AG09309 (cell line): ENCODE data around the gene CFAP77.

ENCODE experiments used
- DNase-seq: peaks from one replicate; pipeline ENCODE4 v3.0.0-alpha.2; 2010; ENCODE audit warnings: low read depth
- H3K4me3 ChIP-seq: 2 replicates; pipeline ENCODE4 v1.5.1; 2011; ENCODE audit warnings: mild to moderate bottlenecking, low read depth, low read length, moderate library complexity; ENCODE audit not compliant: control insufficient read depth
- TF ChIP-seq, protein P1 (sequence below): IDR thresholded peaks from 2 replicates; pipeline ENCODE4 v1.5.1; 2011; ENCODE audit warnings: mild to moderate bottlenecking, low read depth, low read length, inconsistent platforms; ENCODE audit not compliant: insufficient read depth, control insufficient read depth; ENCODE audit errors: missing control alignments

The CFAP77 gene

DNA sequence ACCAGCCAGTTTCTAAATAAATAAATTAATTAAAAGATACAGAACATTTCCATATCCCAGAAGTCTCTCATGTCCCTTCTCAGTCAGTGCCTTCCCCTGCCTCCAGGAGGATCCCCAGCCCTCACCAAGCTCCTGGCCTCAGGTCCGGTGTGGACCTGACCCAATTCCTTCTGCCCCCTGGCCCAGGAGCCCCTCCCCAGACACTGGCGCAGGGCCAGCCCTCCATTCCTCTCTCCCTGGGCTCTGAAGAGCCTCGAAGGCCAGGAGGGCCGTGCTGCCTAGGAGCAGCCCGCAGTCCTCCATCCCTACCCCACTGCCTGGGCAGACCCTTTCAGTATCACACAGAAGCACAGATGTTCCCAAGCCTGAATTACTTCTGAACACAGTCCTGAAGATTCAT is 110.6 kb downstream of the CFAP77 start:
- no peak overlapping the region for H3K4me3 ChIP-seq
- TF ChIP-seq, protein P1, sequence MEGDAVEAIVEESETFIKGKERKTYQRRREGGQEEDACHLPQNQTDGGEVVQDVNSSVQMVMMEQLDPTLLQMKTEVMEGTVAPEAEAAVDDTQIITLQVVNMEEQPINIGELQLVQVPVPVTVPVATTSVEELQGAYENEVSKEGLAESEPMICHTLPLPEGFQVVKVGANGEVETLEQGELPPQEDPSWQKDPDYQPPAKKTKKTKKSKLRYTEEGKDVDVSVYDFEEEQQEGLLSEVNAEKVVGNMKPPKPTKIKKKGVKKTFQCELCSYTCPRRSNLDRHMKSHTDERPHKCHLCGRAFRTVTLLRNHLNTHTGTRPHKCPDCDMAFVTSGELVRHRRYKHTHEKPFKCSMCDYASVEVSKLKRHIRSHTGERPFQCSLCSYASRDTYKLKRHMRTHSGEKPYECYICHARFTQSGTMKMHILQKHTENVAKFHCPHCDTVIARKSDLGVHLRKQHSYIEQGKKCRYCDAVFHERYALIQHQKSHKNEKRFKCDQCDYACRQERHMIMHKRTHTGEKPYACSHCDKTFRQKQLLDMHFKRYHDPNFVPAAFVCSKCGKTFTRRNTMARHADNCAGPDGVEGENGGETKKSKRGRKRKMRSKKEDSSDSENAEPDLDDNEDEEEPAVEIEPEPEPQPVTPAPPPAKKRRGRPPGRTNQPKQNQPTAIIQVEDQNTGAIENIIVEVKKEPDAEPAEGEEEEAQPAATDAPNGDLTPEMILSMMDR: no peak
- no peak for DNase-seq

DNA sequence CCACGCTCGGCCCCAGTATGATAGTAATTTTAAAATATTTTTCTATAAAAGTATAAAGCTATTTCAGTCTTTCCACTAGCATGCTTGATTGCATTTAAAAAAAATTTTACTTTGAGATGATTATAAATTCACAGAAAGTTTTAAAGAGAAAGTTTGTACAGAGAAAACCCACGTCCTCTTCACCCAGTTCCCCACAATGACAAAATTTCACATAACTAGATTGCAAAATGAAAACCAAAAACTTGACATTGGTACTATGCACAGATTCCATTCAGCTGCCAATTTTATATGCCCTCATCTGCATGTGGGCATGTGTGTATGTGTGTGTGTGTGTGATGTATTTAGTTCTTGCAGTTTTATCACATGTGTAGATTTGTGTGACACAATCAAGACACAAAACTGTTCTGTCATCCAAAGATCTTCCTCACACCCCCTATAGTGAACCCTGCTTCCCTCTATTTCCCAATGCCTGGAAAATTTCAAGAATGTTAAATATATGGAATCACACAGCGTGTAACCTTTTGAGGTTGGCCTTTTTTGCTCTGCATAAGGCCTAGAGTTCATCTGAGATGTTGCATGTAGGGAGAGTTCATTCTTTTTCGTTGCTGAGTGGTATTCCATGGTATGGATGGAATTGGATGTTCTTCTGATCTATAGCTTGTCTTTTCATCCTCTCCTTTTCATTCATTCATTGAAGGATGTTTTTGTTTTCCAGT is 115.5 kb downstream of the CFAP77 start:
- H3K4me3 ChIP-seq: no peak overlapping the region
- no peak for DNase-seq
- TF ChIP-seq, protein P1: no peak

GRCh38 chr9:132531195-132531594 is 121.2 kb downstream of the CFAP77 start:
- H3K4me3 ChIP-seq: no peak overlapping the region
- DNase-seq: no peak
- TF ChIP-seq, protein P1: no peak

DNA sequence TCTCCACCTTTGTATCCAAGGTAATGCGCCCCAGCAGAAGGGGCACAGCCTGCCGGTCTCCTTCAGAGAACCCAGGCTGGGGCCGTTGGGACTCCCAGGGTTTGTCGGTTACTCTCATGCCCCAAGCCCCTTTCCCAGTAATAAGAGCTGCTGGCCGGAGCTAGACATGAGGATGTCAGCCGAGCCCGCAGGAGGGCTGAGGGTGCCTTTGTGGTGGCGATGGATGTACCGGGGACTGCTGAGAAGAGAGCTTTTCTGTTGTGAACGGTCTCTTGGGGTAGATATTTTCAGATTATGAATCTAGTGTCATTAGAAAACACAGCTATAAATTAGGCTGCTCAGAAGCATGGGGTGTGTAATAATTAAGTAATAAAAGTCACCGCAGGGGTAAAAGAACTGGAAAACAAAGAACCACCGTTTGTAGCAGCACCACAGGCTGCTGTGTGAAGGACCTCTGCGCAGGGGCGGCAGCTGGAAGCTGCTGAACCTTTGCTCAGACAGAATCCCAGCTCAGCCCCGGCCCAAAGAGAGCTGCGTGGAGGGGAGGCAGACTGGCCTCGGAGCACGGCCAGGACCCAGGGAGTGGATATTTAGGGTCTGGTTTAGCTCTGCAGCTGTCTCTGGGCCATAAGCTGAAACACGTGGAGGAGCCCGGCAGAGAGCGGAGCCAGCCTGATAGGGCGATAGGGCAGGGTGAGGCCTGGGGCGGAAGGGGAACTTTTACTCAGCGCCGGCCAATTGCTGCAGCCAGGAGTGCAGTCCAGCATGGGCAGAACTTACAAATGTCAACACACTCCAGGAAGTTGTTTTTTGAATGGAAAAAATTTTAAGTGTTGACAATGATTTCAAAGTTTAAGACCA is 121.9 kb downstream of the CFAP77 start:
- no peak for DNase-seq
- TF ChIP-seq, protein P1: no peak
- no peak overlapping the region for H3K4me3 ChIP-seq

GRCh38 chr9:132534832-132535231 is 124.8 kb downstream of the CFAP77 start:
- DNase-seq: no peak
- no peak overlapping the region for H3K4me3 ChIP-seq
- TF ChIP-seq, protein P1: no peak

DNA sequence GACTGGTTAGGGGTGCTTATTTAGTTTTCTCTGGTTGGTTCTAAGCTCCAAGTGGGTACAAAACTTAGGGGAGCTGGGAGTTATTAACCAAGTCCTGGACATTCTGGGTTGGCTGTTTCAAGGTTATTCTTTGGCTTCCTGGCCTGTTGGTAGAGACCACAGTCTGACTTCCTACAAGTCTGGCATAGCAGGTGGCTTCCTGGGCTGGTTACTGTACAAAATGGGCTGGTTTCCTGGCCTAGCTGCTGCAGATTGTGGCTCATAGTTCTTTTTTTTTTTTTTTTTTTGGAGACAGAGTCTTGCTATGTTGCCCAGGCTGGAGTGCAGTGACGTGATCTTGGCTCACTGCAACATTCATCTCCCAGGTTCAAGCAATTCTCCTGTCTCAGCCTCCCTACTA is 126.1 kb downstream of the CFAP77 start:
- TF ChIP-seq, protein P1: no peak
- no peak for DNase-seq
- H3K4me3 ChIP-seq: no peak overlapping the region
